ENCODE measurements around the gene SFRP4.

Gene SFRP4

GRCh38 chr7:37918526-37918925 is 1.9 kb upstream of the SFRP4 start:
- TF ChIP-seq, protein P1, sequence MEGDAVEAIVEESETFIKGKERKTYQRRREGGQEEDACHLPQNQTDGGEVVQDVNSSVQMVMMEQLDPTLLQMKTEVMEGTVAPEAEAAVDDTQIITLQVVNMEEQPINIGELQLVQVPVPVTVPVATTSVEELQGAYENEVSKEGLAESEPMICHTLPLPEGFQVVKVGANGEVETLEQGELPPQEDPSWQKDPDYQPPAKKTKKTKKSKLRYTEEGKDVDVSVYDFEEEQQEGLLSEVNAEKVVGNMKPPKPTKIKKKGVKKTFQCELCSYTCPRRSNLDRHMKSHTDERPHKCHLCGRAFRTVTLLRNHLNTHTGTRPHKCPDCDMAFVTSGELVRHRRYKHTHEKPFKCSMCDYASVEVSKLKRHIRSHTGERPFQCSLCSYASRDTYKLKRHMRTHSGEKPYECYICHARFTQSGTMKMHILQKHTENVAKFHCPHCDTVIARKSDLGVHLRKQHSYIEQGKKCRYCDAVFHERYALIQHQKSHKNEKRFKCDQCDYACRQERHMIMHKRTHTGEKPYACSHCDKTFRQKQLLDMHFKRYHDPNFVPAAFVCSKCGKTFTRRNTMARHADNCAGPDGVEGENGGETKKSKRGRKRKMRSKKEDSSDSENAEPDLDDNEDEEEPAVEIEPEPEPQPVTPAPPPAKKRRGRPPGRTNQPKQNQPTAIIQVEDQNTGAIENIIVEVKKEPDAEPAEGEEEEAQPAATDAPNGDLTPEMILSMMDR (IDR thresholded peaks at IDR 0.05; ENCODE audit: low read depth, low read length, missing control alignments), result no peak
- no peak overlapping the region for H3K4me3 ChIP-seq (replicated peaks; ENCODE audit: low read depth, low read length)
- no peak for DNase-seq (ENCODE audit: extremely low read depth, low read depth)

GRCh38 chr7:37916017-37916672 is 472 bp downstream of the SFRP4 start:
- no peak overlapping the region for H3K4me3 ChIP-seq (replicated peaks; ENCODE audit: low read depth, low read length)
- TF ChIP-seq, protein P1 (IDR thresholded peaks at IDR 0.05; ENCODE audit: low read depth, low read length, missing control alignments), result no peak
- DNase-seq (ENCODE audit: extremely low read depth, low read depth), result no peak

- TF ChIP-seq, protein P1 (IDR thresholded peaks at IDR 0.05; ENCODE audit: low read depth, low read length, missing control alignments), result no peak
- H3K4me3 ChIP-seq (replicated peaks; ENCODE audit: low read depth, low read length), result no peak overlapping the region
- DNase-seq (ENCODE audit: extremely low read depth, low read depth), result no peak
Measured at GRCh38 chr7:37915438-37915837, 1.2 kb downstream of the SFRP4 start.

GRCh38 chr7:37912756-37913155 is 3.9 kb downstream of the SFRP4 start:
- H3K4me3 ChIP-seq (replicated peaks; ENCODE audit: low read depth, low read length), result no peak overlapping the region
- TF ChIP-seq, protein P1 (IDR thresholded peaks at IDR 0.05; ENCODE audit: low read depth, low read length, missing control alignments), result no peak
- DNase-seq (ENCODE audit: extremely low read depth, low read depth), result no peak

- DNase-seq (ENCODE audit: extremely low read depth, low read depth), result no peak
Measured at GRCh38 chr7:37908221-37908788, 8.3 kb downstream of the SFRP4 start.

DNA sequence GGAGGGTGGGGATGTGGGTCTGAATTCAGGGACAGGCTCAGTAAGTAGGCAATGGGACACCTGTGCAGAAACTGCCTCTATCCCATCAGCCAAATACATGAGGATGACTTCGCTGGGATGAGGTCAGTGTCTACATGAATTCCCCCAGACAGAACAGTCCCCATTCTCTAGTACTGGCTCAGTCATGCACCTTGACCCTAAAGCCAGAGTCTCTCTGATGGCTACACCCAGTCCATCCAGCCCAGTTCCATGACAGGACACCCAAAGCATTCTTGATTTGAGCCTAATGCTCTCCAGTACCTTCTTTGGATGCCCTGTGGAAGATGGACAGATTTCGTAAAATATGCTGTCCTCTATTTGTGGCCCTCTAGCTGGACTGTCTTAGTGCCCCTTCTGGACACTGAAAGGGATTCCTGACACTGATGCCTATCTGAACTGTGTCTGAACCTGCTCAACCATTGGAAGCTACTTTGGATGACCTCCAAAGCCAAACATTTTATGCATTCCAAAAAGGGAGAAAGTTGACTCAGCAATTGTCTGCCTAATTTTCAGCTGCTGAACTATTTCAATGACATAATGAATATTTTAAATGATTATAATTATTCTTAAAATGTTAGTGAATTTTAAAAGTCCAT is 14.6 kb downstream of the SFRP4 start:
- DNase-seq (ENCODE audit: extremely low read depth, low read depth), result no peak
- TF ChIP-seq, protein P1 (IDR thresholded peaks at IDR 0.05; ENCODE audit: low read depth, low read length, missing control alignments), result no peak
- no peak overlapping the region for H3K4me3 ChIP-seq (replicated peaks; ENCODE audit: low read depth, low read length)

More at GRCh38 chr7:37908221-37908788, 8.3 kb downstream of the SFRP4 start:
- no peak overlapping the region for H3K4me3 ChIP-seq (replicated peaks; ENCODE audit: low read depth, low read length)
- TF ChIP-seq, protein P1 (IDR thresholded peaks at IDR 0.05; ENCODE audit: low read depth, low read length, missing control alignments), result no peak
